OCI-LY1 (cell line): Measurements from ENCODE around the gene RAE1.

Source experiments
- EZH2 ChIP-seq: fragments of 200-600 bp; sonication (generic), shearing (Covaris generic); IDR thresholded peaks from 2 replicates; pipeline ENCODE4 v1.8.0; 2017; ENCODE audit warnings: borderline replicate concordance, mixed run types, mild to moderate bottlenecking, antibody characterized with exemption, low read length, moderate library complexity, mixed read lengths
- TF ChIP-seq, protein P1 (sequence below): fragments of 200-600 bp; sonication (generic), shearing (Covaris generic); IDR thresholded peaks from 2 replicates; pipeline ENCODE4 v1.5.1; 2017; ENCODE audit warnings: mild to moderate bottlenecking, antibody characterized with exemption, low read length, moderate library complexity, mixed read lengths

DNA sequence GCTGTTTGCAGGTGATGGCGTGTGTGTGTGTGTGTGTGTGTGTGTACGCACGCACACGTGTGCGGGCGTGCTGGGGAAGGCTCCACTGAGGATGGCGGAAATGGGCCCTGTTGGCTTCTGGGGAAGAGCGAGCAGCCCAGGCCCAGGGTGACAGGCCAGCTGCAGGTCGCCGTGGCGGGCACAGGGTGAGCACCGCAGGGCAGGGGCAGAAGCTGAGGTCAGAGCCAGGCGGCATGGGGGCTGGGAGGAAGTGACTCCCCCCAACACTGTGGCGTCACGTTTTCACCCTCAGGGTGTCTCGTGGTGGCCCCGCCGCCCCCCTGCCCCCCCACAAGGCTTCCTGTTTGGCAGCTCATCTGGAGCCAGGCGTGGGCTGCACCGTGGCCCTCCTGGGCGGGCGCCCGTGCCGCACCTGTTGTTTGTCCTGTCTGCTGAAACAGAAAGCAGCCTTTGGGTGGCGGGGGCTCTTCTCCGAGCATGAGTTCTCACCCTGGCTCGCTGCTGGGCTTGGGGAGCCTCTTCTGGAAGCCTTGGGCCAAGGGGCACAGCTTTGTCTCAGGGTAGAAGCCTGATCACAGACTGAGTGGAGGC is 47.3 kb downstream of the RAE1 start:
- TF ChIP-seq EZH2 = no peak
- TF ChIP-seq, protein P1, sequence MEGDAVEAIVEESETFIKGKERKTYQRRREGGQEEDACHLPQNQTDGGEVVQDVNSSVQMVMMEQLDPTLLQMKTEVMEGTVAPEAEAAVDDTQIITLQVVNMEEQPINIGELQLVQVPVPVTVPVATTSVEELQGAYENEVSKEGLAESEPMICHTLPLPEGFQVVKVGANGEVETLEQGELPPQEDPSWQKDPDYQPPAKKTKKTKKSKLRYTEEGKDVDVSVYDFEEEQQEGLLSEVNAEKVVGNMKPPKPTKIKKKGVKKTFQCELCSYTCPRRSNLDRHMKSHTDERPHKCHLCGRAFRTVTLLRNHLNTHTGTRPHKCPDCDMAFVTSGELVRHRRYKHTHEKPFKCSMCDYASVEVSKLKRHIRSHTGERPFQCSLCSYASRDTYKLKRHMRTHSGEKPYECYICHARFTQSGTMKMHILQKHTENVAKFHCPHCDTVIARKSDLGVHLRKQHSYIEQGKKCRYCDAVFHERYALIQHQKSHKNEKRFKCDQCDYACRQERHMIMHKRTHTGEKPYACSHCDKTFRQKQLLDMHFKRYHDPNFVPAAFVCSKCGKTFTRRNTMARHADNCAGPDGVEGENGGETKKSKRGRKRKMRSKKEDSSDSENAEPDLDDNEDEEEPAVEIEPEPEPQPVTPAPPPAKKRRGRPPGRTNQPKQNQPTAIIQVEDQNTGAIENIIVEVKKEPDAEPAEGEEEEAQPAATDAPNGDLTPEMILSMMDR = no peak
